ENCODE data around the gene VIPR2.

VIPR2 gene

DNA sequence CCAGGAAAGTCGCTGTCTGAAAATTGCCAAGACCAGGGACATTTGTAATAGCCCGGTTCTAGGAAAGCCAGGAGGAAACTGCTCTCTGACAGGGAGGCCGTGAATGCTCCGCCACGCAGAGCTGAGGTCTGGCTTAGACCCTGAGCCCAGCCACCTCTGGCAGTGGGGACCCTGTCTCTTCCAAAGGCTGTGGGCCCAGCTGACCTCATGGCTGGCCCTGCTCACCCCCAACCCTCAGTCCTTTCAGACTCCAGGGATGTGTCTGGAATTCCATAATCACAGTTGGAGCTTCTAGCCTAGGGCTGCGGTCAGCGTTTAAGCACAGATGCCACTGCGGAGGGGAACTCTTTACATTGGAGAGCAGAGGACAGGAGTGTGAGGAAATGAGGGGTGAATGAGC lies 6.6 kb upstream of the VIPR2 start:
- no peaks in the 10 kb centered on the region for H3K9me3 ChIP-seq (ENCODE audit: insufficient read depth, low read length)
- H3K4me1 ChIP-seq (ENCODE audit: insufficient read depth, insufficient read length) = peaks cover 2% of the 10 kb centered on the region
- no peak for DNase-seq (ENCODE audit: low read depth, low spot score)
- H3K9ac ChIP-seq (ENCODE audit: insufficient read length, low read depth) = no peak overlapping the region
- no peaks in the 10 kb centered on the region for H3K36me3 ChIP-seq (ENCODE audit: insufficient read depth, insufficient read length, low read length)
- H3K4me3 ChIP-seq (ENCODE audit: insufficient read length, low read depth) = no peak overlapping the region
- H3K27me3 ChIP-seq (ENCODE audit: insufficient read depth, insufficient read length) = peaks cover 8% of the 10 kb centered on the region
- TF ChIP-seq YY1 (IDR thresholded peaks at IDR 0.05; ENCODE audit: insufficient read depth, insufficient read length) = no peak
- TF ChIP-seq ZNF274 (IDR thresholded peaks at IDR 0.05; ENCODE audit: low read depth, low read length) = no peak
- TF ChIP-seq SUZ12 (IDR thresholded peaks at IDR 0.05; ENCODE audit: extremely low read depth, insufficient read depth, insufficient read length) = no peak

DNA sequence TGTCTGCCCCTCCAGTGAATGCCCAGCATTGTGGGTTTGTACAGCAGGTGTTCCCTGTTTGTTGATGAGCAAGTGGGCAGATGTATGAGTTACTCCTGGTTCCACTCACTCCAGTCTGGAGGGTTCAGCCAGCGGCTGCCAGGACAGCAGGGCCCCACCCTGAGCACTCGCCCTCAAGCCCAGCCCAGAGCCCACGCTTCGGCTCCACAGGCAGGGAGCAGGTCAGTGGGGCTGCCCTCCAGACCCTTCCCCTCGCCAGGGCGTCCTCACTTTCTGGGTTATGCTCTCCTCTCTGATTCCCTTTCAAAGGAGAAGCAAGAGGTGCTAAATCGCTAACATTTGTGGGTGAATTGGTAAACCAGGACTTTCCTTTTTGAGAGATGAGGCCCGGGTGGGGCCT lies 4.8 kb upstream of the VIPR2 start:
- TF ChIP-seq YY1 (IDR thresholded peaks at IDR 0.05; ENCODE audit: insufficient read depth, insufficient read length) (no peak), ZNF274 (IDR thresholded peaks at IDR 0.05; ENCODE audit: low read depth, low read length) (no peak), SUZ12 (IDR thresholded peaks at IDR 0.05; ENCODE audit: extremely low read depth, insufficient read depth, insufficient read length) (no peak)
- no peak overlapping the region for H3K4me3 ChIP-seq (ENCODE audit: insufficient read length, low read depth)
- H3K9me3 ChIP-seq (ENCODE audit: insufficient read depth, low read length) = no peaks in the 10 kb centered on the region
- DNase-seq (ENCODE audit: low read depth, low spot score) = no peak
- peaks cover 2% of the 10 kb centered on the region for H3K4me1 ChIP-seq (ENCODE audit: insufficient read depth, insufficient read length)
- H3K27me3 ChIP-seq (ENCODE audit: insufficient read depth, insufficient read length) = peaks cover 22% of the 10 kb centered on the region
- no peaks in the 10 kb centered on the region for H3K36me3 ChIP-seq (ENCODE audit: insufficient read depth, insufficient read length, low read length)
- H3K9ac ChIP-seq (ENCODE audit: insufficient read length, low read depth) = no peak overlapping the region

DNA sequence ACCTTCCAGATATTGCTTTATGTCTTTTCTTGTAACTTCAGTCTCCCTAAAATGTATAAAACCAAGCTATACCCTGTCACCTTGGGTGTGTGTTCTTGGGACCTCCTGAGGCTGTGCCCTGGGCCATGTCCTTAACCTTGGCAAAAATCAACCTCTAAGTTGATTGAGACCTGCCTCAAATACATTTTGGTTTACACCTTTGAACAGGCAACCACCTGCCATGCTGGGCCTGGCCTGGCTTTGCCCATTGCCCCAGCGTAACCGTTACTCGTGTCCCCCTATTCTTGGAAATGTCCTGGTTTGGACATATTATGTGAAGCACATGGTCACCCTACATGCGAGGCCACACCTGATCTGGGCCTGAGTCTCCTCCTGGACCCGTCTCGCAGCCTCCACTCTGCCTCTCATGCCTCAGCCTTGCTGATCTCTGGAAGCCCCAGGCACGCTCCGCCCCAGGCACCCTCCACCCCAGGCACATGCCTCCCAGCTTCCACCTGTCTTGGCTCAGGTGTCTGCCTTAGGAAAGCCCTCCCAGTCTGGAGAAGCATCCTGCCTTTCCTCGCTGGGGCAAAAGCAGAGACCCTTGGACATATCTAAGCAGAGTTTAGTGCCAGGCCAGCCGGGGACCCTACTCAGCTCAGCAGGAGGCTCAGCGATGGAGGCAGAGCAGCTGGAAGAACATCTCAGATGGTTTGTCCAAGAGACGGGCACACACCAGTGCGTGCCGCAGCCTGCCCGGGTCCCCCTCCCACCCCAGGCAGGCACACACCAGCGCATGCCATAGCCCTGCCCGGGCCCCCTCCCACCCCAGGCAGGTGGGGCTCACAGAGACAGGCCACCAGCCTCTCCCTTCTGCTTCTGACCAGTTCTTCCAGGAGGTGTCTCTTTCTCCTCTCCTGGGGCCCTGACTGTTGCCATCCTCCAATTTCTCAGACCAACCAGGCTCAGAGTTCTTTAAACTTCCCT lies 4.0 kb upstream of the VIPR2 start:
- H3K4me1 ChIP-seq (ENCODE audit: insufficient read depth, insufficient read length) = peaks cover 2% of the 10 kb centered on the region
- no peak overlapping the region for H3K4me3 ChIP-seq (ENCODE audit: insufficient read length, low read depth)
- DNase-seq (ENCODE audit: low read depth, low spot score) = no peak
- no peaks in the 10 kb centered on the region for H3K36me3 ChIP-seq (ENCODE audit: insufficient read depth, insufficient read length, low read length)
- peaks cover 30% of the 10 kb centered on the region for H3K27me3 ChIP-seq (ENCODE audit: insufficient read depth, insufficient read length)
- H3K9ac ChIP-seq (ENCODE audit: insufficient read length, low read depth) = no peak overlapping the region
- H3K9me3 ChIP-seq (ENCODE audit: insufficient read depth, low read length) = no peaks in the 10 kb centered on the region
- TF ChIP-seq SUZ12 (IDR thresholded peaks at IDR 0.05; ENCODE audit: extremely low read depth, insufficient read depth, insufficient read length) (no peak), ZNF274 (IDR thresholded peaks at IDR 0.05; ENCODE audit: low read depth, low read length) (no peak), YY1 (IDR thresholded peaks at IDR 0.05; ENCODE audit: insufficient read depth, insufficient read length) (no peak)

DNA sequence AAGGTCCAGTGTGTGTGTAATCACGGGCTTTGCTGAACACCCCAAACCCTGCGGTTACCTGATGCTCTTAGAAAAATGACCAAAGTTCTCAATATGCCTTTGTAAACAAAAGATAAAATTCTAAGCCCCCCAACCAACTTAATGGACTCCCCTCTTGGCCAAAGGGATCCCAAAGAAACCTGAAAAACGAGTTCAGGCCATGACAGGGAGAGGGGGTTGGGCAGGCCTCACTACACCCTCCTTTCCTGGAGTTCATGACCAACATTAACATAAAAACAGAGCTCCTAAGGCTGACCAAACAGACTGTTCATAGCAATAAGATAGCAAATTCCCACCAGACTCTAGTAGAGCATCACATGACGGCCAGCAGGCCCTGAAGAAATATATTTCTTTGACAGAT lies 3.0 kb upstream of the VIPR2 start:
- H3K36me3 ChIP-seq (ENCODE audit: insufficient read depth, insufficient read length, low read length) = no peaks in the 10 kb centered on the region
- peaks cover 2% of the 10 kb centered on the region for H3K4me1 ChIP-seq (ENCODE audit: insufficient read depth, insufficient read length)
- no peak for DNase-seq (ENCODE audit: low read depth, low spot score)
- no peak overlapping the region for H3K9ac ChIP-seq (ENCODE audit: insufficient read length, low read depth)
- peaks cover 40% of the 10 kb centered on the region for H3K27me3 ChIP-seq (ENCODE audit: insufficient read depth, insufficient read length)
- no peak overlapping the region for H3K4me3 ChIP-seq (ENCODE audit: insufficient read length, low read depth)
- no peaks in the 10 kb centered on the region for H3K9me3 ChIP-seq (ENCODE audit: insufficient read depth, low read length)
- TF ChIP-seq SUZ12 (IDR thresholded peaks at IDR 0.05; ENCODE audit: extremely low read depth, insufficient read depth, insufficient read length) (no peak), ZNF274 (IDR thresholded peaks at IDR 0.05; ENCODE audit: low read depth, low read length) (no peak), YY1 (IDR thresholded peaks at IDR 0.05; ENCODE audit: insufficient read depth, insufficient read length) (no peak)

DNA sequence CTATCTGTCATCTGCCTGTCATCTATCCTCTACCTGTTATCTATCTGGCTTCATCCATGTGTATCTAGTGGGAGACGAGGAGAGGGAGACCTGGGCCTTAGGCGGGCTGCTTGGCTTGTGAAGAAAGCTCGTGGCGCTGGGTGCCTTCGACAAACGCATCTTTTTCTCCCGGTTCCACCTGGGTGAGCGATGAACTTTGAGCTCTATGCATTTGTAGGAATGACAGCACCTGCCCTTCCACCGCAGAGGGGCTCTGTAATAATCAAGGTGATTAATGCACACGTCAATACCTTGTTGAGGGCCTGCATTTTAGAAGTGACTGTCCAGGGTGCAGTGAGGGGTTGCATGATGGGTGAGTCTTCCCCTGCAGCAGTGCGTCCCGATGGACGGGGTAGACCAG lies 2.6 kb upstream of the VIPR2 start:
- Histone ChIP-seq H3K27me3 (ENCODE audit: insufficient read depth, insufficient read length) (peaks cover 44% of the 10 kb centered on the region), H3K9ac (ENCODE audit: insufficient read length, low read depth) (no peak overlapping the region), H3K4me1 (ENCODE audit: insufficient read depth, insufficient read length) (peaks cover 2% of the 10 kb centered on the region), H3K9me3 (ENCODE audit: insufficient read depth, low read length) (no peaks in the 10 kb centered on the region), H3K36me3 (ENCODE audit: insufficient read depth, insufficient read length, low read length) (no peaks in the 10 kb centered on the region), H3K4me3 (ENCODE audit: insufficient read length, low read depth) (no peak overlapping the region)
- DNase-seq (ENCODE audit: low read depth, low spot score) = no peak
- no peak for TF ChIP-seq SUZ12 (IDR thresholded peaks at IDR 0.05; ENCODE audit: extremely low read depth, insufficient read depth, insufficient read length)
- TF ChIP-seq YY1 (IDR thresholded peaks at IDR 0.05; ENCODE audit: insufficient read depth, insufficient read length) = no peak
- TF ChIP-seq ZNF274 (IDR thresholded peaks at IDR 0.05; ENCODE audit: low read depth, low read length) = no peak

DNA sequence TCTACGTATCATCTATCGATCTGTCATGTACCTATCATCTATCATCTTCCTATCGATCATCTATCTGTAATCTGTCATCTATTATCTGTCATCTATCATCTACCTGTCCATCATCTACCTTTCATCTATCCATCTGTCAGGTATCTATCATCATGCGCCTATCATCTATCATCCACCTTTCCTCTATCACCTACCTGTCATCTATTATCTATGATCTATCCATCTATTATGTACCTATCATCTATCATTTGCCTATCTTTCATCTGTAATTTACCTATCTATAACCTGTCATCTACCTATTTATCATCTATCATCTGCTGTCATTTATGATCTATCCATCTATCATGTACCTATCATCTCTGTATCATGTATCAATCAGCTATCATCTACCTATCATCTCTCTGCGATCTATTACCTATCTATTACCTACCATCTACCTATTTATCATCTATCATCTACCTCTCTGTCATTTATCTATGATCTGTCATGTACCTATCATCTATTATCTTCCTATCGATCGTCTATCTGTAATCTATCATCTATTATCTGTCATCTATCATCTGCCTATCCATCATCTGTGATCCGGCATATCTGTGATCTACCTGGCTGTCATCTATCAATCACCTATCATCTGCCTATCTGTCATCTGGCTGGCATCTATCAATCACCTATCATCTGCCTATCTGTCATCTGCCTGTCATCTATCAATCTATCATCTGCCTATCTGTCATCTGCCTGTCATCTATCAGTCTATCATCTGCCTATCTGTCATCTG lies 1.6 kb upstream of the VIPR2 start:
- Histone ChIP-seq H3K9ac (ENCODE audit: insufficient read length, low read depth) (no peak overlapping the region), H3K4me1 (ENCODE audit: insufficient read depth, insufficient read length) (peaks cover 7% of the 10 kb centered on the region), H3K9me3 (ENCODE audit: insufficient read depth, low read length) (no peaks in the 10 kb centered on the region), H3K36me3 (ENCODE audit: insufficient read depth, insufficient read length, low read length) (no peaks in the 10 kb centered on the region), H3K4me3 (ENCODE audit: insufficient read length, low read depth) (no peak overlapping the region), H3K27me3 (ENCODE audit: insufficient read depth, insufficient read length) (peaks cover 44% of the 10 kb centered on the region)
- TF ChIP-seq SUZ12 (IDR thresholded peaks at IDR 0.05; ENCODE audit: extremely low read depth, insufficient read depth, insufficient read length) (no peak), YY1 (IDR thresholded peaks at IDR 0.05; ENCODE audit: insufficient read depth, insufficient read length) (no peak), ZNF274 (IDR thresholded peaks at IDR 0.05; ENCODE audit: low read depth, low read length) (no peak)
- DNase-seq (ENCODE audit: low read depth, low spot score) = no peak

DNA sequence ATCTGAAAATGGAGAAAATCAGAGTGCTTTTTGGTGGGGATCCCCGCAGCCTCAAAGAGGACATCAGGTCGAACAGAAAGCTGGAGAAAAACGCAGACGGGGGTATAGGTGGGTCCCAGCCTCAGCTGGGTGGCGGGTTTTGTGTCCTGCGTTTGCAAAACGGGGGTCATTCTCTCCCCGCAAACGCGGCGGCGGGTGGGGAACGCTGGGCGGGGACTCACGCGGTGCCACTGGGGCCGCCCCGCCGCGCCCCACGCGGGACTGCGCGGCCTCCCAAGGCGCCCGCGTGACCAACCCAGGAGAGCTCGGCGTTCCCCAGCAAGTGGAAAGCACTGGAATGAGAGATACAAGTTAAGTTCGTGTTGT lies 806 bp upstream of the VIPR2 start:
- Histone ChIP-seq H3K4me1 (ENCODE audit: insufficient read depth, insufficient read length) (peaks cover 11% of the 10 kb centered on the region), H3K4me3 (ENCODE audit: insufficient read length, low read depth) (peak overlapping the region; percentile 21), H3K9me3 (ENCODE audit: insufficient read depth, low read length) (no peaks in the 10 kb centered on the region), H3K9ac (ENCODE audit: insufficient read length, low read depth) (no peak overlapping the region), H3K27me3 (ENCODE audit: insufficient read depth, insufficient read length) (peaks cover 44% of the 10 kb centered on the region), H3K36me3 (ENCODE audit: insufficient read depth, insufficient read length, low read length) (no peaks in the 10 kb centered on the region)
- no peak for TF ChIP-seq ZNF274 (IDR thresholded peaks at IDR 0.05; ENCODE audit: low read depth, low read length)
- no peak for TF ChIP-seq YY1 (IDR thresholded peaks at IDR 0.05; ENCODE audit: insufficient read depth, insufficient read length)
- TF ChIP-seq SUZ12 (IDR thresholded peaks at IDR 0.05; ENCODE audit: extremely low read depth, insufficient read depth, insufficient read length) = no peak
- no peak for DNase-seq (ENCODE audit: low read depth, low spot score)

Measured in NT2/D1 (cell line).